Activated naive CD4-positive, alpha-beta T cell treated with anti-CD3 and anti-CD28 coated beads, Interleukin-2, amount 10 ng/mL, durations not matched to agents 7 days and 5 days (primary cell): Measurements from ENCODE around the gene MED27.

Source experiments
- CTCF ChIA-PET: fragments of 350-600 bp; sonication (Branson Sonifier 250); formaldehyde crosslinking; loops from one replicate; lab custom pipeline; 2021; ENCODE audit warnings: antibody characterized with exemption; lab: Charles Lee
- DNase-seq: peaks from one replicate; pipeline ENCODE4 v3.0.0-alpha.2; 2020
- H3K27ac Mint-ChIP-seq: one replicate; pipeline ENCODE4 v1.8.0; 2021; ENCODE audit warnings: mild to moderate bottlenecking, moderate library complexity, mixed read lengths
- H3K27me3 Mint-ChIP-seq: one replicate; pipeline ENCODE4 v1.8.0; 2021; ENCODE audit warnings: mild to moderate bottlenecking, mixed read lengths
- H3K36me3 Mint-ChIP-seq: one replicate; pipeline ENCODE4 v1.8.0; 2021; ENCODE audit warnings: mixed read lengths
- H3K4me1 Mint-ChIP-seq: one replicate; pipeline ENCODE4 v1.8.0; 2021; ENCODE audit warnings: mixed read lengths
- H3K4me3 Mint-ChIP-seq: one replicate; pipeline ENCODE4 v1.8.0; 2021; ENCODE audit warnings: mild to moderate bottlenecking, moderate library complexity, mixed read lengths
- H3K9me3 Mint-ChIP-seq: one replicate; pipeline ENCODE4 v1.8.0; 2021; ENCODE audit warnings: mixed read lengths

The MED27 gene

DNA sequence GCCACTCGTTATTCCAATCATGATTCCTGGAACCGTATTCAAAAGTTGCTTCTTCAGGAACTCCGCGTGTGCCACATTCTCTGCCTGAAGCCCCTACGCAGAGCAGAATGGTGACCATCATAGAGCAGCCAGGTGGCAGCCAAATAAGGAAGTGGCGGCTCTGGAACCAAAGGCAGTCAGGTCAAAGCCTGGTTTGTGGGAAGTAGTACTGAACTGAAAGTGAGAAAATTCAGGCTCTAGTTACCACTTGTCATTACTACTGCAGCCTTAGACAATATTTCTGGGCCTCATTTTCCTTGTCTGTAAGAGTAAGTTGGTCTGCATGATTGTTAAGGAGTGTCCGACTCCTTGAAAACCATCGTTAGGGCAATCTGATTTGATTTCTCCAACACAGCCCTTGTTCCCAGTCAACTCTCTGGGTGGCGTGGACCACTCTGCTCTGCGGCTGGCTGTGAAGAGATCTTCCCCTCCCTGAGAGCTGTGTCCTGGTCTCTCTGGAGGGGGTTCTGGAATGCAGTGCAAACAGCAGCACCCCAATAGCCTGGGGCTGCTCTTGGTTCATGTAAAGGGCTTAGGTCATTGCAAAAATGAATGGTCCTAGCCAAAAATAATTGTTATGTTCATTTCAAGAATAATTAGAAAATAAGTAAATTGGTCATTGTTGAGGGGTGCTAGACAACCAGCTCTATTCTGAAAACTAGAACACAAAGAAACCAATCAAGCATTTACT is 102.4 kb downstream of the MED27 start:
- no peak overlapping the region for H3K27ac Mint-ChIP-seq
- DNase-seq = no peak
- H3K9me3 Mint-ChIP-seq = peaks cover 2% of the 10 kb centered on the region
- H3K4me1 Mint-ChIP-seq = no peaks in the 10 kb centered on the region
- no peak overlapping the region for H3K4me3 Mint-ChIP-seq
- peaks cover 2% of the 10 kb centered on the region for H3K36me3 Mint-ChIP-seq
- CTCF ChIA-PET = no interaction called here
- H3K27me3 Mint-ChIP-seq = no peaks in the 10 kb centered on the region

DNA sequence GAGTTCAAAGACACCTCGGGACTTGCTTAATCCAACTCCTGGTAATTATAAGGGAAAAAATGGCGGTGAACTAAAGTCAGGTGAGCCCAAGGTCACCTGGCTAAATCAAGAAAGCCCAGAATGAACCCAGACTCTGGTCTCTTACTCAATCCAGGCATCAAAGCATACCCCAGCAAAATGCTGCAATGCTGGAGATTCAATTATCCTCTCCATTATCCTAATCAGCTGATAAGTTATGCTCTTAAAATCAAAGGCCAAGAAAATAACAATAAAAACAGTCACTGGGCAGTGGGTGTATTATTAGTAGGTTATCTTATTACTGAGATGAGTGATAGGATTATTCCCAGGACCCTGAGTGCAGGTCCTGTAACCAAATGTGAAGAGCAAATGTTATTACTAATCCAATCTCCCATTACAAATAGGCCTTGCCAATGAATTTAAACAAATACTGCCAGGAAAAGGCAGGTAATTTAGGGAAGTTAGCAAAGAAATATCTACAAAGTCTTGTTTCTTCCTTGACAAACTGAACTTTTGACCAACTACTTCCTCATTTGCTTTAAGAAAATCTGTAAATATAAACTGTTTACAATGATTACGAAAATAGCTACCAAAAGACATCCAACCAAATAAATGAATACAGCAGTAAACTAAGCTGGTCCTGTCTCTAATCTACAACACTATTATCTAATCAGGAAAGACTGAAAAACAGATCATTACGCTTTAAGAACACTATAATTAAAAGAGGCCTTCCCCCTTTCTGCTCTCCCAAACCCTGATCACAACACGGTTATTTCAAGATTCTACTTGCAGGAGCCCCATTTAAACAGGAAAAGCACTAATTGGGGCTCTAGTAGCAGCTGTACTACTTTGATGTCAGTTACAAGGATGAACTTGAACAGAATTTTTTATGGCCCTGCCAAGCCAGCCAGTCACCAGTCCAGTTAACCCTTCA is 103.2 kb downstream of the MED27 start:
- H3K27ac Mint-ChIP-seq = no peak overlapping the region
- H3K27me3 Mint-ChIP-seq = no peaks in the 10 kb centered on the region
- no peak overlapping the region for H3K4me3 Mint-ChIP-seq
- peaks cover 2% of the 10 kb centered on the region for H3K36me3 Mint-ChIP-seq
- H3K4me1 Mint-ChIP-seq = no peaks in the 10 kb centered on the region
- DNase-seq = no peak
- CTCF ChIA-PET = interaction anchor here (0.6 kb wide), 1 partner anchor 63 kb away, joined by 3 read pairs; no protein-coding TSS in a partner anchor
- peaks cover 2% of the 10 kb centered on the region for H3K9me3 Mint-ChIP-seq

DNA sequence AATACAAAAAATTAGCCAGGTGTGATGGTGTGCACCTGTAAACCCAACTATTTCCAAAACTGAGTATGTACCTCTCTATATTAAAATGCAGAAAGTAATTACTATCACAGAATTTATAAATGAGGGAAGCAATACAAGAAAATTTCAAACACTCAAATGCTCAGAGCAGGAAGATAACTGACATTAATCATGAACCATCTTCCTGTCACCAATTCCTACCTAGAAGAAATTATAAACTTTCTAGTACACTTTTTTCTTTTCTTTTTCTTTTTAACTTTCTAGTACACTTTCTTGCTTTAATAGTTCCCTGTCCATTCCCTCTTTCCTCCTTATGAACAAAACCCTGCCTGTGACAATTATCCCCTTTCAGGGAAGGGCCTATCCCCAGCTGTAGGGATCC is 106.8 kb downstream of the MED27 start:
- H3K4me1 Mint-ChIP-seq = no peaks in the 10 kb centered on the region
- H3K4me3 Mint-ChIP-seq = no peak overlapping the region
- DNase-seq = no peak
- H3K27ac Mint-ChIP-seq = no peak overlapping the region
- no peaks in the 10 kb centered on the region for H3K27me3 Mint-ChIP-seq
- peaks cover 2% of the 10 kb centered on the region for H3K36me3 Mint-ChIP-seq
- CTCF ChIA-PET = no interaction called here
- peaks cover 2% of the 10 kb centered on the region for H3K9me3 Mint-ChIP-seq

DNA sequence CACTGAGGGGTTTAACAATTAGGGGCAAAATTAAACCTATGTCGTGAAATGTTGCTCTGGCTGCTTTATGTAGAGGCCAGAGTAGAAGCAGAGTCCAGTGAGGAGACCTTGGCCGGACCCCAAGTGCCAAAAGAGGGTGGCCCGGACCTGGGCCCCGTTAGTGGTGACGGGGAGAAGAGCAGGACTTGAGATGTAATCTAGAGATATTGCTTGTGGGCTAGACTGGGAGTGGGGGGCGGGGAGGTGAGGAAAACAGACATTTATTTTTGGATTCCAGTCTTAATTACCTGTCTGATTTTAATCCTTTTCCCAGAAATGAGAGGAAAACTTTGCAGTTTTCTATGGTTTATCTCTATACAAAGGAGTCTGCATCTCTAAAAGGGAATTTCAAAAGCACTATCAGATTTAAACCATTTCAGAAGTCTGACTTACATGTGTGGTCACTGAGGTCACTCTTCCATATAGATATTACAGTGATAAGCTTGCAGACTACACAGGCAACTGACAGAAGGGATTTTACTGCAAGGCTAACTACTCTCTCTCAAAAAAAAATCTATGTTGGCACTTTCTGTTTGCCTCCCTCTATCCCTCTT is 108.1 kb downstream of the MED27 start:
- H3K9me3 Mint-ChIP-seq = peaks cover 2% of the 10 kb centered on the region
- CTCF ChIA-PET = no interaction called here
- no peaks in the 10 kb centered on the region for H3K27me3 Mint-ChIP-seq
- no peak for DNase-seq
- no peaks in the 10 kb centered on the region for H3K4me1 Mint-ChIP-seq
- H3K36me3 Mint-ChIP-seq = peaks cover 2% of the 10 kb centered on the region
- no peak overlapping the region for H3K4me3 Mint-ChIP-seq
- no peak overlapping the region for H3K27ac Mint-ChIP-seq

DNA sequence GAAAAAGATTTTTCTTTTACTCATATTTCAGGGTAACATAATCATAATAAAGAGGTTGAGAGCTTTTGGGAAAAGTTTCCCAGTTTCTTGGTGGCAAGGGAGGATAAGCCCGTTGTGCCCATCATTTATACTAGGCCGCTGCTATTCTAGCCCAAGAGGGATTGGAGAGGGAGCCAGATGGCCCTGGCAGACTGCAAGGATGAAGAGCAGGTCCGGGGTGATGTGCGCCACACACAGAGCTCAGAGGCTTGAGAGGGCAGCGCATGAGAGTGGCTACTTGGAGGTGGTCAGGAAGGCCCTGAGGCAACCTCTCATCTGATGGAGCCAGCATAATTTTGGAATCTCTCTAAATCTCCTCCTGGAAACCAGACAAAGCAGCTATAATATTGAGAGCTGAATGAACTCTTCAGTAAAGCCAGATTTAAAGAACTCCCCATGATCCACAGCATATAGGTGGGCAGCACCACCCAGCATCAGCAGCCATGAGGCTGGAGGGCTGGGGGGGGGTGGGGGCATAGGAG is 110.1 kb downstream of the MED27 start:
- DNase-seq = no peak
- Mint-ChIP-seq H3K36me3 (peaks cover 2% of the 10 kb centered on the region), H3K9me3 (peaks cover 2% of the 10 kb centered on the region), H3K27ac (no peak overlapping the region), H3K27me3 (no peaks in the 10 kb centered on the region), H3K4me3 (no peak overlapping the region), H3K4me1 (no peaks in the 10 kb centered on the region)
- CTCF ChIA-PET = no interaction called here

DNA sequence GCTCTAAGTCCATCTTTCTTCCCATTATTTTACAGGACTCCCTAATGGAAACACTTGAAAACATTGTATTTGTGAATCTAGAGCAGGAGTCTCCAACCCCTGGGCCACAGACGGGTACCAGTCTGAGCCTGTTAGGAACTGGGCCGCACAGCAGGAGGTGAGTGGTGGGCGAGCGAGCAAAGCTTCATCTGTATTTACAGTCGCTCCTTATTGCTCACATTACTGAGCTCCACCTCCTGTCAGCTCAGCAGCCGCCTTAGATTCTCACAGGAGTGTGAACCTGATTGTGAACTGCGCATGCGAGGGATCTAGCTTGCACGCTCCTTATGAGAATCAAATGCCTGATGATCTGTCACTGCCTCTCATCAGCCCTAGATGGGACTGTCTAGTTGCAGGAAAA is 111.0 kb downstream of the MED27 start:
- no peak for DNase-seq
- no peak overlapping the region for H3K27ac Mint-ChIP-seq
- CTCF ChIA-PET = no interaction called here
- no peaks in the 10 kb centered on the region for H3K27me3 Mint-ChIP-seq
- no peaks in the 10 kb centered on the region for H3K4me1 Mint-ChIP-seq
- no peak overlapping the region for H3K4me3 Mint-ChIP-seq
- peaks cover 6% of the 10 kb centered on the region for H3K36me3 Mint-ChIP-seq
- peaks cover 2% of the 10 kb centered on the region for H3K9me3 Mint-ChIP-seq

DNA sequence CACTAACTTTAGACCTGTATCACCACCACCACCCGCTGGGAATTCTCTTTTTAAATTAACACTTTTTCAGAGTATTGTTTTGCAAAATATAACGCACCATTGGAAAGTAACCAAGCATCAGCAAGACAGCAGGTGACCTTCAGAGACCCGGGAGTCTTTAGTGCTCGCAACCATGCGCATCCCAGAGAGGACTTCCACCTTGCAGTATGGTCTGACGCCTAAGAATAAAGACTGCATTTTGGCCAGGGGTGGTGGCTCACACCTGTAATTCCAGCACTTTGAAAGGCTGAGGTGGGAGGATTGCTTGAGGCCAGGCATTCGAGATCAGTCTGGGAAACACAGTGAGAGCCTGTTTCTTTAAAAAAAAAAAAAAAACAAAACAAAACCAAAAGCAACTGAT is 113.8 kb downstream of the MED27 start:
- no peaks in the 10 kb centered on the region for H3K4me1 Mint-ChIP-seq
- H3K9me3 Mint-ChIP-seq = no peaks in the 10 kb centered on the region
- H3K4me3 Mint-ChIP-seq = no peak overlapping the region
- no peak for DNase-seq
- peaks cover 4% of the 10 kb centered on the region for H3K36me3 Mint-ChIP-seq
- H3K27ac Mint-ChIP-seq = no peak overlapping the region
- CTCF ChIA-PET = no interaction called here
- no peaks in the 10 kb centered on the region for H3K27me3 Mint-ChIP-seq

DNA sequence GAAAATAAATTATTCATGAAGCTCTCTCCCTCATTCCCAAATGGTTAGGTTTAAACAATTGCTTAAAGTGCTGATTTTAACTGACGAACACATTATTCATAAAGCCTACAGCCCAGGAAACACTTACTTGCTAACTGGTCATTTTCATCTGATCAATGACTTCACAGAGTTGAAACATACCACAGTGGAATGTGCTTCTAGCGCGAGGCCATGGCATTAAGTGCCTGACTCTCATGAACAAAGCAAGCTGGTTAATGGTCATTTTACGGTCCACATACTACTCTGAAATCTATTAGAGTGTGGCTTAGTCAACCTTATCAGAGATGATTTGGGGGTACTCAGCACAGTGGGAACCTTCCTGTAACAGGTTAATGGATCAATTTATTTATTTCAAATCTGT is 114.6 kb downstream of the MED27 start:
- DNase-seq = no peak
- Mint-ChIP-seq H3K27me3 (no peaks in the 10 kb centered on the region), H3K4me3 (no peak overlapping the region), H3K4me1 (no peaks in the 10 kb centered on the region), H3K27ac (no peak overlapping the region), H3K9me3 (no peaks in the 10 kb centered on the region), H3K36me3 (peaks cover 4% of the 10 kb centered on the region)
- CTCF ChIA-PET = no interaction called here

DNA sequence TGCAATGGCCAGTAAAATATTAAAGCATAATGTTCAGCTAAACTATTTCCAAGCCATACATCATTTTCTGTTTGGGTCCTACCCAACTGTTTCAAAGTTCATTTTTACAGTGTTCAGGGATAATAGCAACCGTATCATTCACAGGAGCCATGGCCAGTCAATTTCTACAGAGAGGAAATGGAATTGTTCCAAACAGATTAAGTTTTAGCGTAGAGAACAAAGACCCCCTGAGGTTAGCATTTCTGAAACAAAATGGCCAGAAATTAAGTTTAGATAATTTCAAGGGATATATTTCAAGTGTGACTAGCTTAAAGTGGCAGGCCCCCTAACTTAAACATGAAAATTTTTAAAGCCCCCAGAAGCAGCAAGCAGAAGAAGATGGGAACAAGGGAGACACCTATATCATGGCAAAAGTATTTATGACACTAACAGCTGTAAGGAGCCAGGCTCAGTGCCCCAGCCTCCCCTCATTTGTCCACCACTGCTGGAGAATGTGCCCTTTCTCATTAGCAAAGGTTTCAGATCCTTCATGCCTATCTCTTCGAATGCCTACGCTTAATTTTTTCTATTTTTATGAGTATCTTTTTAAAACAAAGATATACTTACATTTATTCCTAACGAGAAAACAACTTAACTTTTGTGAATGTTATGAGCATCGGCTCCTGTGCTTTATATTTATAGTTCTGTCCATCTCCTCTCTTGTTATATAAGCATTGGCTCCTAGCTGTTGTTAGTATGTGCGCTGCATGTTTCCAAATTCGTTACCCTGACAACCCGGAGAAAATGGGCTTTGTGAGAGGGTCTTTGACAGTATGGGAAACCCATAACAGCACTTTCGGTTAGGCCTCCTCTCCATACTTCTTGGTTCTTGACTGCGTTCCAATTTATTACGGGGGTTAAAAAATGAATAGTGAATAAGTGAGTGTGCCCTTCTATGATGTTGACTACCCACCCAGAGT is 116.3 kb downstream of the MED27 start:
- peaks cover 4% of the 10 kb centered on the region for H3K36me3 Mint-ChIP-seq
- no peaks in the 10 kb centered on the region for H3K4me1 Mint-ChIP-seq
- no peaks in the 10 kb centered on the region for H3K9me3 Mint-ChIP-seq
- no peaks in the 10 kb centered on the region for H3K27me3 Mint-ChIP-seq
- no peak overlapping the region for H3K4me3 Mint-ChIP-seq
- H3K27ac Mint-ChIP-seq = no peak overlapping the region
- DNase-seq = no peak
- CTCF ChIA-PET = no interaction called here

DNA sequence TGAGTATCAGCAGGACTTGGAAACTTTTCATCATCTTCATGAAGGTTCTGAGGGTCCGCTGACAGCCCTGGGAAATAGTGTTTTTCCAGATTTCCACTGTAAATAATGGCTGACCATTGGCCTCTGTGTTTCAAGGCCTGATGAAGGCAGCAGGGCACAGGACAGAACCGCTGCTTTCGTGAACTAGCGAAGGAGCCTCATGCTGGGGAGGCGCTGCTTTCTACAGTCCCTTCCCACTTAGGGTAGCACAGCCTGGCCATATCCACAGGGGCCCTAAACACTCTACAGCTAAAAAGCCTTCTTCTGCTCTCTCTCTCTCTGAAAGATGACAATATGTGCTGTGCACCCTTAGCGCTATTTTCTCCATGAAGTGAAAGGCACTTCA is 118.2 kb downstream of the MED27 start:
- Mint-ChIP-seq H3K27me3 (no peaks in the 10 kb centered on the region), H3K36me3 (peaks cover 4% of the 10 kb centered on the region), H3K9me3 (no peaks in the 10 kb centered on the region), H3K4me1 (no peaks in the 10 kb centered on the region), H3K27ac (no peak overlapping the region), H3K4me3 (no peak overlapping the region)
- no peak for DNase-seq
- CTCF ChIA-PET = no interaction called here

DNA sequence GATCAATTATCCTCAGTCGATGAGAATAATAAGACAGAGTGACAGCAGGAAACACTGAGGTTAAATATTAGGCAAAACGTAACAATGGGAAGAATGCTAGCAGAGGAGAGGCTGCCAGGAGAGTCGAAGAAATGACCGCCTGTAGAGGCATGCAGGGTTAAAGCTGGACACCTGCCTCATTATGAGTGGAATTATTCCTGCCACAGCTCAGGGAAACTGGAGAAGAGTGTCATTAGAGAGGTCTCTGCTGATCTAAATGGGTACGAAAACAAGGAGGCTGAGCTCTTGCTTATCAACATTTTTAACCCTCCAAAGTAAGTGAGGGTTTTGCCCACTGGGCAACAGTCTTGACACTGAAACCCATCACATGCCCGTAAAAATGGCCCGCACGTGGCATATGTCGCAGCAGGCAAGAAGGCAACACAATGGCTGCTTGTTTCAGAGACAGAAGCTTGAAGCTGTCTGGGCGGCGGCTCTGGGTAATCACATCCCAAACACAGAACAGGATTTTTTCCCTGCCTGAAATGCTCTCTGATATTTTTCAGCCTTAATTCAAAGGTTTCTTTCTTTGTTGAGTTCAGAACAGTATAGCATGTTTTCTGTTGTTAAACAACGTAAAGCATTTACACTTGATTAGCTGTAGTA is 118.7 kb downstream of the MED27 start:
- Mint-ChIP-seq H3K27me3 (no peaks in the 10 kb centered on the region), H3K4me3 (no peak overlapping the region), H3K27ac (no peak overlapping the region), H3K36me3 (peaks cover 4% of the 10 kb centered on the region), H3K4me1 (no peaks in the 10 kb centered on the region), H3K9me3 (no peaks in the 10 kb centered on the region)
- CTCF ChIA-PET = no interaction called here
- DNase-seq = no peak

DNA sequence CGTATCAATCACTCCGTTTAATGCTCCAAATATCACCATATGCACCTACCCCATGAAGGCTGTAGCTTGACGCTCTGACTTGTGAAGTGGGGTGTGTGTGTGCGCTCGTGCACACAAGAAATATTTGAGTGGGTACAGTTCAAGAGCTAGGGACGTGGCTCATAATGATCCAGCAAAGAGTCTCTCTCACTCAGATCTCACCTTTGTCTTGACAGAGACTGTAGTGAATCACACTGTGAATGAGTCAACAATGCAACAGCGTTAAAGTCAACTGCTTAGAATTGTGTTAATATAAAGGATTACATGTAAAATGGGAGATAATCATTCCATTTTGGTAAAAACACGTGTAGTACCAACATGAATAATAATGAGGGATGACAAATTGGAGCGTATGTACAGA is 119.4 kb downstream of the MED27 start:
- DNase-seq = no peak
- no peaks in the 10 kb centered on the region for H3K9me3 Mint-ChIP-seq
- H3K4me3 Mint-ChIP-seq = no peak overlapping the region
- no peaks in the 10 kb centered on the region for H3K4me1 Mint-ChIP-seq
- H3K27me3 Mint-ChIP-seq = no peaks in the 10 kb centered on the region
- peaks cover 4% of the 10 kb centered on the region for H3K36me3 Mint-ChIP-seq
- no peak overlapping the region for H3K27ac Mint-ChIP-seq
- CTCF ChIA-PET = no interaction called here

DNA sequence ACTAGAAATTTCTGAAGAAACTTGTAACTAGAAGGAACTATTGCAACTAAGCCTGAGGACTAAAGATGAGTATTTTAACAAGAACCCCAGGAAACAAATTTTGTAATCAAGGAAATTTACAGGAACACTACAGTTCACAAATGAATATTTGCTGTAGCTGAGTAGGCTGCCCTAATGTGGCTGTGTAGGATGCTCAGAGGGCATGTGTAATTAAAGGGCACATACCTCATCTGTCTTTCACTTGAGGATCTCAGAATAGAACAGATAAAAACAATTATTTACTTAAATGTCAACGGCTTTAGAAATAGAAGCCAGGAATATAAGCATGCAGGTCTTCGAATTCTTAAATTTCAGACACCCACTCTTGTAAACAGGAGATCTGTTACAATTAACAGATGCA is 119.8 kb downstream of the MED27 start:
- Mint-ChIP-seq H3K4me3 (no peak overlapping the region), H3K36me3 (peaks cover 4% of the 10 kb centered on the region), H3K4me1 (no peaks in the 10 kb centered on the region), H3K27me3 (no peaks in the 10 kb centered on the region), H3K9me3 (no peaks in the 10 kb centered on the region), H3K27ac (no peak overlapping the region)
- CTCF ChIA-PET = no interaction called here
- DNase-seq = no peak
